Fibroblast of pulmonary artery (primary cell): ENCODE results near the gene GAB2.
"Not testable (repeated sequence)": the region's sequence is repeated elsewhere in the genome, so short reads cannot be mapped to it uniquely, and the experiment has no call there.

ENCODE experiments used
- DNase-seq: peaks from one replicate; pipeline ENCODE4 v3.0.0-alpha.2; 2010; ENCODE audit warnings: low read depth
- H3K4me3 ChIP-seq: replicated peaks from 2 replicates; pipeline ENCODE4 v1.5.1; 2011; ENCODE audit warnings: low read depth, mild to moderate bottlenecking, control low read depth, low read length, moderate library complexity
- TF ChIP-seq, protein P1 (sequence below): IDR thresholded peaks from 2 replicates; pipeline ENCODE4 v1.5.1; 2011; ENCODE audit warnings: mild to moderate bottlenecking, control low read depth, low read length, inconsistent platforms; ENCODE audit errors: missing control alignments

The GAB2 gene

DNA sequence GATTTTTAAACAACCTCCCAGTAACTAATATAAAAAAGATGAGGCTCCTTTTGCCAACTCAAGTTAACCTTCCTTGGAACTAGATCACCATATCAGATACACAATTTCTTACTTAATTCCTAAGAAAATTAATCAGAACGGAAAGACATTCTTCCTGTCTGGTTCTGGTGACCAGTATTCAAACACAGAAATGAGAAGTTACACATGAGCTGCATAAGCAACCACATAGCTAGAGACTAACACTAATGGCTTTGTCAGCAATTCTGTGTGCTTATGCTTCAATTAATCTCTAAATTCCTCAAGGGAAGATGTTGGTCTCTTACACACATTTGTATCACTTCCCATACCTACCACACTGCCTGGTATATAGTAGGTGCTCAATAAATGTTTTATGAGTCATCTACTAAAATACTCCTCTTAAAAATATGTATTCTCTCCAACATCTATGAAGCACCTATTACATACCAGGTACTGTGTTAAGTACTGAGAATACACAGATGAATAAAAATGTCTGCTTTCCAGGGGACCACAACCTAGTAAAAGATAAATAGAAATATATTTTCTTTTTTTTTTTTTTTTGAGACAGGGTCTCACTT is 54.5 kb downstream of the GAB2 start:
- DNase-seq: no peak
- TF ChIP-seq, protein P1, sequence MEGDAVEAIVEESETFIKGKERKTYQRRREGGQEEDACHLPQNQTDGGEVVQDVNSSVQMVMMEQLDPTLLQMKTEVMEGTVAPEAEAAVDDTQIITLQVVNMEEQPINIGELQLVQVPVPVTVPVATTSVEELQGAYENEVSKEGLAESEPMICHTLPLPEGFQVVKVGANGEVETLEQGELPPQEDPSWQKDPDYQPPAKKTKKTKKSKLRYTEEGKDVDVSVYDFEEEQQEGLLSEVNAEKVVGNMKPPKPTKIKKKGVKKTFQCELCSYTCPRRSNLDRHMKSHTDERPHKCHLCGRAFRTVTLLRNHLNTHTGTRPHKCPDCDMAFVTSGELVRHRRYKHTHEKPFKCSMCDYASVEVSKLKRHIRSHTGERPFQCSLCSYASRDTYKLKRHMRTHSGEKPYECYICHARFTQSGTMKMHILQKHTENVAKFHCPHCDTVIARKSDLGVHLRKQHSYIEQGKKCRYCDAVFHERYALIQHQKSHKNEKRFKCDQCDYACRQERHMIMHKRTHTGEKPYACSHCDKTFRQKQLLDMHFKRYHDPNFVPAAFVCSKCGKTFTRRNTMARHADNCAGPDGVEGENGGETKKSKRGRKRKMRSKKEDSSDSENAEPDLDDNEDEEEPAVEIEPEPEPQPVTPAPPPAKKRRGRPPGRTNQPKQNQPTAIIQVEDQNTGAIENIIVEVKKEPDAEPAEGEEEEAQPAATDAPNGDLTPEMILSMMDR: no peak
- H3K4me3 ChIP-seq: no peak overlapping the region

DNA sequence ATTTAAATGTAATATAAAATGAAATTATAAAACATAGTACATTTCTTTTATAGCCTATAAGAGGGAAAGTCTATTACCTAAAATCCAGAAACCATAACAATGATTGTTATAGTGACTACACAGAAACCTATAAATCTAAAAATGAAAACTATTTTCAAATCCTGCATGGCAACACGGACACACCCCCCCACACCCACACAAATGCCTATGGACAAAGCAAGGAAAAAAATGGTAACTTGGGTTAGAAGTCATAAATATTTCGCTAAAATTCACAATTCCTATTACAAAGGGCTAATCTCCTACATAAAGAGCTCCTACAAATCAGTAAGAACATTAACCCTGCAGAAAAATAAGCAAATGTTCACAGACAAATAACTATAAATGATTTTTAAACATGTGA is 56.4 kb downstream of the GAB2 start:
- TF ChIP-seq, protein P1: no peak
- H3K4me3 ChIP-seq: no peak overlapping the region
- DNase-seq: no peak

DNA sequence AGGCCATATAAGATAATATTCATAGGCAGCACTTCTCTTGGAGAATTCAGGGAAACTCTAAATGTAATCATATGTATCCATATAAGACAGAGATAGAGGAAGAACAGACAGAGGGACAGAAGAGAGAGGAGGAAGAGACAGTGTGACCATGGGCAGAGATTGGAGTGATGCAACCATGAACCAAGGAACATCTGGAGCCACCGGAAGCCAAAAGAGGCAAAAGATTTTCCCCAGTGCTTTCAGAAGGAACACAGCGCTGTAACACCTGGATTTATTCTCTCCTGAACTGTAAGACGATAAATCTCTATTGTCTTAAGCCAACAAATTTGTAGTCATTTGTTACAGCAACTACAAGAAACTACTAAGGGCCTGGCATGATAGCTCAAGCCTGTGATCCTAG is 57.7 kb downstream of the GAB2 start:
- TF ChIP-seq, protein P1: no peak
- H3K4me3 ChIP-seq: no peak overlapping the region
- no peak for DNase-seq

DNA sequence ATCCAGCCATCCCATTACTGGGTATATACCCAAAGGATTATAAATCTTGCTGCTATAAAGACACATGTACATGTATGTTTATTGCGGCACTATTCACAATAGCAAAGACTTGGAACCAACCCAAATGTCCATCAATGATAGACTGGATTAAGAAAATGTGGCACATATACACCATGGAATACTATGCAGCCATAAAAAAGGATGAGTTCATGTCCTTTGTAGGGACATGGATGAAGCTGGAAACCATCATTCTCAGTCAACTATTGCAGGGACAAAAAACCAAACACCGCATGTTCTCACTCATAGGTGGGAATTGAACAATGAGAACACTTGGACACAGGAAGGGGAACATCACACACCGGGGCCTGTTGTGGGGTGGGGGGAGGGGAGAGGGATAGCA is 59.7 kb downstream of the GAB2 start:
- DNase-seq, H3K4me3 ChIP-seq: not testable (repeated sequence)

DNA sequence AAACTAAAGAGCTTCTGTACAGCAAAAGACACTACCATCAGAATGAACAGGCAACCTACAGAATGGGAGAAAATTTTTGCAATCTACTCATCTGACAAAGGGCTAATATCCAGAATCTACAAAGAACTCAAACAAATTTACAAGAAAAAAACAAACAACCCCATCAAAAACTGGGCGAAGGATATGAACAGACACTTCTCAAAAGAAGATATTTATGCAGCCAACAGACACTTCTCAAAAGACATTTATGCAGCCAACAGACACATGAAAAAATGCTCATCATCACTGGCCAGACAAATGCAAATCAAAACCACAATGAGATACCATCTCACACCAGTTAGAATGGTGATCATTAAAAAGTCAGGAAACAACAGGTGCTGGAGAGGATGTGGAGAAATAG is 60.2 kb downstream of the GAB2 start:
- not testable (repeated sequence) for DNase-seq

DNA sequence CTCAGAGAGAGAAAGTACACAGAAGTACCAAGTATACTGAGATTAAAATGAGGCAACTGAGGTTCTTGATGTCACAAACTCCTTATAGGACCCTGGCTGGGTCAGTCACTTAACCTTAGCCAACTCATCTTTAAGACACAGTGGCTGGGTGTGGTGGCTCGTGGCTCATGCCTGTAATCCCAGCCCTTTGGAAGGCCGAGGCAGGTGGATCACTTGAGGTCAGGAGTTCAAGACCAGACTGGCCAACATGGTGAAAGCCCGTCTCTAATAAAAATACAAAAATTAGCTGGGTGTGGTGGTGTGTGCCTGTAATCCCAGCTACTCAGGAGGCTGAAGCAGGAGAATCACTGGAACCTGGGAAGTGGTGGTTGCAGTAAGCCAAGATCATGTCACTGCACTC is 61.9 kb downstream of the GAB2 start:
- not testable (repeated sequence) for H3K4me3 ChIP-seq, DNase-seq

More for the DNA sequence above, 60.2 kb downstream of the GAB2 start:
- H3K4me3 ChIP-seq: not testable (repeated sequence)

DNA sequence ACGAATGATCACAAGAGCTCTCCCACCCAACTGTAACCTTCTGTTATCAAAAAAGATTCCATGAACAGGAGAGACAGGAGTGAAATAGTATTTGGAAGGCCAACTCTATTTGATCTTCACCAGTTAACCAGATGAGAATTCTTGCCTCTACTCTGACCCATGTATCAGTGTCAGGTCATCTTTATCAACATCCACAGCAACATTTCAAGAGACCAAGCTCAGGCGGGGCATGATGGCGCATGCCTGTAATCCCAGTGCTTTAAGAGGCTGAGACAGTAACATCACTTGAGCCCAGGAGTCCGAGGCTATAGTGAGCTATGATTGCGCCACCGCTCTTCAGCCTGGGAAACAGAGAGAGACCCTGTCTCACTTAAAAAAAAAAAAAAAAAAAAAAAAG is 62.3 kb downstream of the GAB2 start:
- TF ChIP-seq, protein P1: no peak
- DNase-seq: no peak
- no peak overlapping the region for H3K4me3 ChIP-seq

DNA sequence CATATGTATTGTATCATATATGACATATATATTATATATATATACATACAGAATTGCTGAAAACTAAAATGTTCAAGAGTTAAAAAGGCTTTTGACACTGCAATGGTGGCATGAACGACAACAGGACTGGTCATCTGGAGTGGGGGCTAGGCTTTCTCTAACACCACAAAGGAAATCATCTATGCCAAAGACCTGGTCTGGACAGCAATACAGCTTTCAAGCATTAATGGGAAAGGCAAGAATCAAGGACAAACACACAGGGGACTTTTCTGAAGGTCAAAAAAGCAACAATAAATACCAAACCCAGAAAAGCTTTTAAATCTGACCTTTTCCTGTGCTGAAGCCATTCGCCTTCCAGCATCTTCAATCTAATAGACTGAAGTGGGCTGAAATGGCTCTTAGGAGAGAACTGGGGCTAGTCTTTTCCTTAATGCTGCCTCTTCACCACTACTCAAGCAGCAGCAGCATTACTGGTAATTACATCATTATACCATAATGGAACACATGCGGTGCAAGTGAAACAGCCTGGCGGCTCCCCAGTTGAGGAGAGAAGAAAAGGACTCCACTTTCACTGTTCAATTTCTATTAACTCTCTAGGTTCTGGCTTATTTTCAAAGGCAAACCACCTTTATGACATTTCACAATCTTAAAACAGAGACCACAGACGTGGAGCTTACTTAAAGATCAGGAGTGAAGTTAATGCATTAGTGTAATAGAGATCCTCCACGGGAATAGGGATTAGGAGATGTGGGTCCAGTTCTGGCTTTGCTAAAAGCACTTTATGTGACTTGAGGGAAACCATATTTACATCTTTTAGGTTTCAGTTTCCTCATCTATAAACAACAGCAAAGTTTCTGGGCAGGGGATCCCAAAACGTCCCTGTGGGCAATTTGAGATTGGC is 63.0 kb downstream of the GAB2 start:
- H3K4me3 ChIP-seq: no peak overlapping the region
- no peak for DNase-seq
- TF ChIP-seq, protein P1: no peak
